GM12873 (cell line): ENCODE measurements around the gene CALCOCO1.

Experiments used
- CTCF ChIP-seq: IDR thresholded peaks from 2 replicates; pipeline ENCODE4 v1.5.1; 2012; ENCODE audit warnings: low read depth, mild to moderate bottlenecking, moderate library complexity, low read length, control low read depth; ENCODE audit not compliant: insufficient read depth; ENCODE audit errors: missing control alignments

CALCOCO1 gene

GRCh38 chr12:53750812-53751335 lies 23.6 kb upstream of the CALCOCO1 start:
- TF ChIP-seq CTCF: peak; percentile 1

- no peak for TF ChIP-seq CTCF
Measured at GRCh38 chr12:53749986-53750811, 22.9 kb upstream of the CALCOCO1 start.

GRCh38 chr12:53748072-53748840 lies 21.0 kb upstream of the CALCOCO1 start:
- no peak for TF ChIP-seq CTCF

GRCh38 chr12:53747095-53747494 lies 19.8 kb upstream of the CALCOCO1 start:
- no peak for TF ChIP-seq CTCF

- TF ChIP-seq CTCF: peak; percentile 100
Measured at GRCh38 chr12:53746592-53747092, 19.4 kb upstream of the CALCOCO1 start.

GRCh38 chr12:53744751-53745150 lies 17.5 kb upstream of the CALCOCO1 start:
- TF ChIP-seq CTCF: no peak

- no peak for TF ChIP-seq CTCF
Measured at GRCh38 chr12:53744130-53744441, 16.8 kb upstream of the CALCOCO1 start.
